LNCAP (cell line): ENCODE data around the gene MTMR10.

Experiments
- CTCF ChIP-seq: fragments of 450-650 bp; IDR thresholded peaks from 2 replicates; pipeline ENCODE4 v1.5.1; 2017; ENCODE audit warnings: mild to moderate bottlenecking

The MTMR10 gene

GRCh38 chr15:31012455-31012854 is 21.0 kb upstream of the MTMR10 start:
- no peak for TF ChIP-seq CTCF

DNA sequence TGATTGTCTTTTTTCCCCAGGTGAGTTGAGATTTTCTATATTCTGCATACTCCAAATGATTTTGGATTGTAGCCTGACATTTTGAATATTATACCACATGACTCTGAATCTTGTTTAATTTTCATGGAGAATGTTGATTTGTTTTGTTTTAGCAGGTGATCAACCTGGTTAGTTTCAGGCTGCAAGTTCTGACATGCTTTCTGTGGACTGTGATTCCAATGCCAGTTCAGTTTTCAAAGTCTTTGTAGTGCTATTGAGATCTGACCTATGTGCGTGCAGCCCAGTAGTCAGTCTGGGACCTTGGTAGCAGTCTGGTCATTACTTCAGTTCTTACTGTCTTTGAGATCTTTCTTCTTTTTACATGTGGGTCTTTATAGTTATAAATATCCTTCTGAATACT is 18.6 kb upstream of the MTMR10 start:
- TF ChIP-seq CTCF, result no peak

DNA sequence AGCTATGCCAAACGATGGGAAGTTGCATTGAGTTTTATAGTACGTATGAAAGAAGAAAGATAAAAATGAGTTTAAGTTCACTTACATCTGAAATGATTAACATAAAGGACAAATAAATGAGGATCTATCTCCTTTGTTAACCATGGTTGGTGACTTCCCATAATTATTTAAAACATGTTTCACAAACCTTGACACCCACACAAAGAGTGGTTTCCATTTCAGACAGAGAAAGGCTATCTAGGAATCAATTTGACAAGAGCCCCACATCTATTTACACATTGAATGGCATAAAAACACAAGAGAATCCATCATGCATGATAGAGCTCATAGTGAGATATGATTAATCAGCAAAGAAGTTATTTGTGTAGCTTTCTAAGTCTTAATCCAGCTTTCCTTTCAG is 14.2 kb upstream of the MTMR10 start:
- no peak for TF ChIP-seq CTCF

- TF ChIP-seq CTCF, result no peak
These were observed 12.8 kb upstream of the MTMR10 start for GRCh38 chr15:31004220-31004733.

DNA sequence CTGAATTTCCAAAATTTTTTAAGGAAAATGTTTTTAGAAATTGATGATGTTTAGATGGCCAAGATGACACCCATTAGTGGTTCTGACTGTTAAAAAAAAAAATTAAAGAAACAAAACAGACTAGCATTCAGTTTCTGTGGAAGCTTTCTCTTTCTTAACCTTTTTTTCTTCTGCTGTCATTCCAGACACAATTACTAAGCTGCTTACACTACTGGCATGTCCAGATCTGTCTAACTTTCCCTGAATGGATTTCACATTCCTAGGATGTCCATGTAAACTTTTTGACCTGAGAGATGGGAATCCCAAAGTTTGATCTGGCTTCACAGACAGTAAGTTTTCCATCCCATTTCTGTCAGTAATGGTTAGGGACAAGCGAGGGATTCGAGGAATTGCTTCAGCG is 10.3 kb upstream of the MTMR10 start:
- no peak for TF ChIP-seq CTCF

DNA sequence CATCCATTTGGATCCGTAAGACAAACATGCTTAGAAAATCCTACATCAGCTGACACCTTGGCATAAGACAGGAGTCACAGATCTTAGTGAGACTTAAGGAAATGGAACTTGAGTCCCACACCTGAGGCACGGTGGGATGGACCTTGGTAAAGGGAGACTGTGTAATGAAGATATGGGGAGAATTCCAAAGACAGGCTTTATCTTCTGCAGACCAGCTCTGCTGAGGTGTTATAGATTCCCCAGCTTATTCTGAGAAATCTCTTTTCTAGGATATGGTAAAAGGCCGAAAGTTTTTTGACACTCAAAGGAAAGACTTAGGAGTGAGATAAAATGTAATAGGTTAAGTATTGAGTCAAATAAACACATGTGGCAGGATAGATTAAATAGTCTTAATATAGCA is 8.3 kb upstream of the MTMR10 start:
- TF ChIP-seq CTCF, result no peak

DNA sequence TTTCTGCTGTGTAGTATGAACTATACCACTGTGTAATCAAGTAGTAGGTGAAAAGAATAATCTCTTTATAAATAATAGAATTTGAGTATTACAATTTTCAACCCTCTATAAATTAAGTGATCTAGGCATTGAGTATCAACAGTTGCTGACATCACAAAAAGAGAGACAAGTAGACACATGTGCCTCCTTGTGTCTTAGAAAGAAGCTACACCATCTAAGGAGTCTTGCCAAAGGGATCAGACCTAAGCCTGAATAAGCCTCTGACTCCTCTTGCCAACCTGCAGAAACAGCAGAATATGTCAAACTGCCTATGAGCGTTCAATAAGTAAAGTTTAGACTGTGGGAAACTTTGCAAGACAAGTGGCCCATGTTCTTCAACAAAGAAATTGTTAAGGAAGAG is 5.8 kb upstream of the MTMR10 start:
- no peak for TF ChIP-seq CTCF

DNA sequence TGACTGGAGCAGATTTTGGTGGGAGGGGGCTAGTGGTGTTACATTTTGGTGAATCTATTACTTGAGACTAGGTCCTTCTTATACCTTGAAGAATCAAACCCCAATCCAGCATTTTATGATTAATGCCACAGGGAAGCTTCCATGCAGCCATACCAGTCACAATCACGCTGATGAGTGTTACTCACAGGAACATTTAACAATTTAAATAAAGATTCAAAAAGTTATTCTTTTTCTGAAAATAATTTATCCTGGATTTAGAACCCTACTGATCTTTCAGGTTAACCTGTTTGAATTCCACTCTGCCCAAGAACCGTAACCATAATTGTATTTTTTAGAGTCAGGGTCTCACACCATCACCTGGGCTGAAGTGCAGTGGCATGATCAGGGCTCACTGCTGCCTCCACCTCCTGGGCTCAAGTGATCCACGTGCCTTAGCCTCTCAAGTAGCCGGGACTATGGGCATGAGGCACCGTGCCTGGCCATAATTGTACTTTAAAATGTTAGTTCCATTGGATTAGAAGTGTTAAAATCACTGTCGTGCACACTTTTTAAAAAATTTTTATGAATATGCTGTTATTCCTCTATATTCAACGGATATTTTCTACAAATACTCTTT is 929 bp upstream of the MTMR10 start:
- no peak for TF ChIP-seq CTCF
